Measurements from ENCODE around the gene C19orf25. TPM values are rescaled to one million over a fixed set of nuclear protein-coding genes. Genes with fewer than 3 reads are reported as not detected.
"Not testable (repeated sequence)": the region's sequence is repeated elsewhere in the genome, so short reads cannot be mapped to it uniquely, and the experiment has no call there.

Gene C19orf25
- total RNA-seq, 2 donors from 2014 or later: 40.0 to 51.1 TPM

- Histone ChIP-seq H3K36me3 (ENCODE audit: control insufficient read depth, insufficient read depth, low read length) (no peaks in the 10 kb centered on the region), H3K27me3 (ENCODE audit: control insufficient read depth, insufficient read depth, low read length, poor library complexity, severe bottlenecking) (no peaks in the 10 kb centered on the region), H3K9me3 (ENCODE audit: control insufficient read depth, low read length) (no peaks in the 10 kb centered on the region), H3K27ac (ENCODE audit: low read depth, low read length) (no peak overlapping the region), H3K9ac (ENCODE audit: extremely low read depth, low read length, poor library complexity, severe bottlenecking) (no peak overlapping the region), H3K4me1 (ENCODE audit: control insufficient read depth, insufficient read depth, low read length) (no peaks in the 10 kb centered on the region), H3K4me3 (ENCODE audit: low read length) (no peak overlapping the region)
- no peak overlapping the region for H3K4me3 Mint-ChIP-seq
- H3K27me3 Mint-ChIP-seq (ENCODE audit: insufficient read depth): no peaks in the 10 kb centered on the region
- H3K27ac Mint-ChIP-seq: no peak overlapping the region
- WGBS, 2 experiments (ENCODE audit: insufficient coverage in 1 of 2, insufficient read length in 1 of 2): 92% methylated on average over 24 to 37 of the region's 37 CpGs
- TF ChIP-seq CTCF (conservative IDR thresholded peaks at IDR 0.05): no peak
- H3K9me3 Mint-ChIP-seq: no peaks in the 10 kb centered on the region
- no peak for DNase-seq
- H3K36me3 Mint-ChIP-seq (ENCODE audit: low read depth): peaks cover 3% of the 10 kb centered on the region
- no peaks in the 10 kb centered on the region for H3K4me1 Mint-ChIP-seq
Observed at GRCh38 chr19:1482361-1483130, 3.5 kb upstream of the C19orf25 start.

- Histone ChIP-seq H3K36me3 (ENCODE audit: control insufficient read depth, insufficient read depth, low read length) (peaks cover 6% of the 10 kb centered on the region), H3K9me3 (ENCODE audit: control insufficient read depth, low read length) (no peaks in the 10 kb centered on the region), H3K4me3 (ENCODE audit: low read length) (no peak overlapping the region), H3K27ac (ENCODE audit: low read depth, low read length) (no peak overlapping the region), H3K27me3 (ENCODE audit: control insufficient read depth, insufficient read depth, low read length, poor library complexity, severe bottlenecking) (no peaks in the 10 kb centered on the region), H3K4me1 (ENCODE audit: control insufficient read depth, insufficient read depth, low read length) (no peaks in the 10 kb centered on the region), H3K9ac (ENCODE audit: extremely low read depth, low read length, poor library complexity, severe bottlenecking) (no peak overlapping the region)
- no peak overlapping the region for H3K4me3 Mint-ChIP-seq
- no peaks in the 10 kb centered on the region for H3K27me3 Mint-ChIP-seq (ENCODE audit: insufficient read depth)
- H3K27ac Mint-ChIP-seq: no peak overlapping the region
- 93 to 95% methylated on average over 24 to 36 of the region's 36 CpGs for WGBS, 2 experiments (ENCODE audit: insufficient coverage in 1 of 2, insufficient read length in 1 of 2)
- H3K4me1 Mint-ChIP-seq: no peaks in the 10 kb centered on the region
- DNase-seq: no peak
- no peak for TF ChIP-seq CTCF (conservative IDR thresholded peaks at IDR 0.05)
- H3K9me3 Mint-ChIP-seq: no peaks in the 10 kb centered on the region
- H3K36me3 Mint-ChIP-seq (ENCODE audit: low read depth): peaks cover 8% of the 10 kb centered on the region
Observed at GRCh38 chr19:1481893-1482360, 2.9 kb upstream of the C19orf25 start.

GRCh38 chr19:1481224-1481892 lies 2.3 kb upstream of the C19orf25 start:
- H3K9me3 ChIP-seq (ENCODE audit: control insufficient read depth, low read length): no peaks in the 10 kb centered on the region

GRCh38 chr19:1477056-1477455 lies 2.0 kb downstream of the C19orf25 start:
- H3K27me3 Mint-ChIP-seq (ENCODE audit: insufficient read depth): peaks cover 15% of the 10 kb centered on the region

More at GRCh38 chr19:1481224-1481892, 2.3 kb upstream of the C19orf25 start:
- no peak for DNase-seq
- Histone ChIP-seq H3K4me3 (ENCODE audit: low read length) (no peak overlapping the region), H3K4me1 (ENCODE audit: control insufficient read depth, insufficient read depth, low read length) (no peaks in the 10 kb centered on the region), H3K27ac (ENCODE audit: low read depth, low read length) (no peak overlapping the region), H3K9ac (ENCODE audit: extremely low read depth, low read length, poor library complexity, severe bottlenecking) (no peak overlapping the region), H3K36me3 (ENCODE audit: control insufficient read depth, insufficient read depth, low read length) (peaks cover 9% of the 10 kb centered on the region), H3K27me3 (ENCODE audit: control insufficient read depth, insufficient read depth, low read length, poor library complexity, severe bottlenecking) (no peaks in the 10 kb centered on the region)
- H3K4me1 Mint-ChIP-seq: no peaks in the 10 kb centered on the region
- TF ChIP-seq CTCF (conservative IDR thresholded peaks at IDR 0.05): no peak
- no peak overlapping the region for H3K4me3 Mint-ChIP-seq
- no peaks in the 10 kb centered on the region for H3K9me3 Mint-ChIP-seq
- H3K27ac Mint-ChIP-seq: no peak overlapping the region
- H3K36me3 Mint-ChIP-seq (ENCODE audit: low read depth): peaks cover 8% of the 10 kb centered on the region
- no peaks in the 10 kb centered on the region for H3K27me3 Mint-ChIP-seq (ENCODE audit: insufficient read depth)
- 87 to 92% methylated on average over 19 to 26 of the region's 26 CpGs for WGBS, 2 experiments (ENCODE audit: insufficient coverage in 1 of 2, insufficient read length in 1 of 2)

More at GRCh38 chr19:1477056-1477455, 2.0 kb downstream of the C19orf25 start:
- 94 to 97% methylated on average over 6 to 9 of the region's 9 CpGs for WGBS, 2 experiments (ENCODE audit: insufficient coverage in 1 of 2, insufficient read length in 1 of 2)
- not testable (repeated sequence) for H3K36me3 Mint-ChIP-seq (ENCODE audit: low read depth); H3K4me1 ChIP-seq (ENCODE audit: control insufficient read depth, insufficient read depth, low read length); H3K27ac Mint-ChIP-seq; H3K4me1 Mint-ChIP-seq; H3K9me3 ChIP-seq (ENCODE audit: control insufficient read depth, low read length); H3K4me3 ChIP-seq (ENCODE audit: low read length); DNase-seq; H3K27ac ChIP-seq (ENCODE audit: low read depth, low read length); H3K9ac ChIP-seq (ENCODE audit: extremely low read depth, low read length, poor library complexity, severe bottlenecking); H3K9me3 Mint-ChIP-seq
- Histone ChIP-seq H3K36me3 (ENCODE audit: control insufficient read depth, insufficient read depth, low read length) (peaks cover 21% of the 10 kb centered on the region), H3K27me3 (ENCODE audit: control insufficient read depth, insufficient read depth, low read length, poor library complexity, severe bottlenecking) (peaks cover 13% of the 10 kb centered on the region)
- H3K4me3 Mint-ChIP-seq: peak overlapping the region; percentile 90

Measured in endodermal cell (in vitro differentiated cells).